Left kidney (tissue), 2 donors: ENCODE data around the gene PIWIL1. TPM values are rescaled to one million over a fixed set of nuclear protein-coding genes. Genes with fewer than 3 reads are reported as not detected.

Experiments
- DNase-seq: peaks from one replicate; pipeline ENCODE4 v3.0.0-alpha.2; 2013
- polyA plus RNA-seq: library from polyadenylated mRNA; unstranded; fragments of 120-200 nt; gene quantifications from one replicate; pipeline ENCODE4 v1.2.1, GENCODE V29; 2013; ENCODE audit not compliant: insufficient read length

The PIWIL1 gene
- polyA plus RNA-seq, 1 donor = 0.78 TPM

DNA sequence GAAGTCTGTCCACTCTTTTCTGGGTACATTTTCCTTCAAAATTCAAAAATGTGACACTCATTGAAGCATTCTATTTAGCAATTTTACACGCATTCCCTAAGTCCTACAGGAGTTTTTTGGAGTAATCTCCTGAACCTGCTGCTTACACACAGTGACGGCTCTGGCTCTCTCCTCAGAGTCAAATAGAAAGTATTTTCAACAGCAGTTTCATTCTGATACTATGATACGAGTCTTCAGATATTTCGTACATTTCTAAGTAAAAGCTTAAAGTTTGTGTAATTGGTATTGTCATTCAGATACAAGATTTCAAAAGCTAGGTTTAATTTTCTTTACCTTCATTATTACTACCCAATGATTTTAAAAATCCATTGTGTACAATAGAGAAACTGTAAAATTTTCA is 36.4 kb downstream of the PIWIL1 start:
- DNase-seq = no peak

DNA sequence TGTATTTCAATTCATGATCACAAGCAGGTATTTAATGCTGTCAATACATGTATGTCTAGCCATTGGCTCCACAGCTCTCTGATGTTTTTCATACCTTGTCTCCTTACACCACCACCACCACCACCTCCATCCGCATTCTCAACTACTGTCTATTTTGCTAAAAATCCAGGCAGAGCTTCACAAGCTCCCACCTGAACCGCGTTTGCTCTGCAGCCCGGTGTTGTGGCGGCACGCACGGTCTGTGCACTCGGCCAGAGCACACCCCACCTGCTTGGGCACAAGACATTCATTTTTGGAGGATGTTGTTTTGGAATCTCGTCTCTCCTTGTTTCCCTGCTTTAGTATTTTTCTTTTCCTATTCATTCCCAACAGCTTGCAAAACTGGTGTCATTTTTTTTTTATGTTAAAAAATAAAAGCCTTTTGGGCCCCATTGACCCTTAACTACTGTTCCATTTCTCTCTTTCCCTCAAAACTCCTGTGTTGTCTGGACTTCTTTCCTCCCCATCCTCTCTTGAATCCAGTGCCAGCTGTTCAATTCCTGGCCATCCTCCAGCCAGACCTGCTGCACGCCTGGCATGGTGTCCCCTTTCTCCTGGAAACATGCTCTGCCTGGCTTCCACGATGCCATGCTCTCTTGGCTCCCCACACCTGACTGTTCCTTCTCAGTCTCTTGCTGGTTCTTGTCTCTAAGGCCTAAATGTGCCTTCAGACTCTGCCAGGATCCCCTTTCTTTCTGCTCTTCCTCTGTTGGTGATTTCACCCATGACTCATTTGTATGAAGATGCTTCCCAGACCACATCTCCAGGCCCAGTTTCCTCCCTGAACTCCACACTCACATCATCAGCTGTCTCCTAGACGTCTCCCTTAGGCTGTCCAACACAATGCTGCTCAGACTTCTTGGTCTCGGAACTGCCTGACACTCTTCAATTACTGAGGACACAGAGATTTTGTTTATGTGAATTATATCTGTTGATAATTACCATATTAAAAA is 37.9 kb downstream of the PIWIL1 start:
- DNase-seq = no peak

DNA sequence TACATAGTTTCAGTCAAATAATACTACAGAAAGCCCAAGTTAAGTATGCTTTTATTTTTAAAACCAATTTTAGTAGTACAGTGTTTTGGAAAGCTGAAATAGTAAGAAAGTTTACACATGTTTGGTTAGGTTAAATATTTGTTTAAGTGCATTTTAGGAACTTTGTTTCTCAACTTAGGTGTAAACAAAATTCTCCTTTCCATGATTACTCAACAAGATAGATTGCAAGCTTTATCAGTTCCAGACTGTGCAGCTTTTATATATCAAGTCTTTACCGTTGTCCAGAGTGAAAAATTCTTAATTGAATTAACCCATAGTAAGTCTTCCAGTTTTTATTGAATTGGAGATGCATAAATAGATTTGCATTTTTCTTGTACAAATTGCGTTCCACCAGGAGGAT is 45.1 kb downstream of the PIWIL1 start:
- DNase-seq = no peak

DNA sequence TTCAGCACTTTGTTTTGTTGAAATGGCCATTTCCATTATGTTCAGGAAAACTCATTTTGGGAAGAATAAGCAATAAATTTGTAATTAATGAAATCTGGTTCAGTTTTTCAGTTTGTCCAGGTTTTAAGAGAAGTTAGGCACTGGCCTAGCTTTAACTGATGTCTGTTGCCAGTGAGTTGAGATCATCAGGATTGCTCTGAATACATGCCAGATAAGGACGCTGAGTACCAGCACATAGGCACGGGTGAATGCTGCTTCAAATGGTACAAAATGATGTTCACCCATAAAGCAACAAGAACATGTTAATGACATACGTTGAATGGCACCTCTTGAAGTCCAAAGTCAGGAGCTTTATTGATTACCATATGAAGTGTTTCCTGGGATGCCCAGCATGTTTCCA is 46.5 kb downstream of the PIWIL1 start:
- no peak for DNase-seq

DNA sequence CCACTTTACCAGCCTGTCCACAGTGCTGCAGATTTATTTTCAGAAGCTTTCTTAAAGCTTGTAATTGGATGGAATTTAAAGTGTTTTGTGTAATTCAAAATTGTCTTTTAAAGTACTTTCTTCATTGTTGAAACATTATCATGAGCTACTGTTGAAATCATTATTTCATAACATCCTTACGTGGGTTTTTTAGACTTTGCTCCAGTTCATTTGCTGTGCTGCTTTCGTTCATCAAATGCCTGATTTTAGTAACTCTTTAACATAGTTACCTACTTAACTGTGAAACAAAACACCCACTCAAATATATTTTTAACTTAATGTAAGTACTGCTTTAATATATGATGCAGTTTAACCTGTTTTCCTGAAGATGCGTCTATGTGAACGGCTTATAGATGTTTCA is 47.5 kb downstream of the PIWIL1 start:
- no peak for DNase-seq

DNA sequence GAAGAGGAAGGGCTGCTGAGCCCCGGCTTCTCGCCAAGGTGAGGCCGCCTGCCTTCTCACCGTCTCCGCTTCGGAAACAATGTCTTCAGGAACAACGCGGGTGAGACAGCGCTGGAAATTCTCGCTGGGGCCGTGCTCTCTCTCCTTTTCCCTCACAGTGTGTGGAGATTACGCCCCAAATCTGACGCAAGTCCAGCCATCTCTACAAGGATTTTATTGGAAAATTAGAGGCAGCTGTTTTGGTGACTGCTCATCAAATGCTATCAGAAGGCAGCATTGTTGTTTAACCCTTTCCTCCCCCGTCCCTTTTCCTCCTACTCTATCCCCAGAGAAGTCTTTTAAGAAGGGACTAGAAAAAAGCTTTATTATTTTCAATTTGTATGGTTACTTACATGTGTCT is 53.5 kb downstream of the PIWIL1 start:
- no peak for DNase-seq

DNA sequence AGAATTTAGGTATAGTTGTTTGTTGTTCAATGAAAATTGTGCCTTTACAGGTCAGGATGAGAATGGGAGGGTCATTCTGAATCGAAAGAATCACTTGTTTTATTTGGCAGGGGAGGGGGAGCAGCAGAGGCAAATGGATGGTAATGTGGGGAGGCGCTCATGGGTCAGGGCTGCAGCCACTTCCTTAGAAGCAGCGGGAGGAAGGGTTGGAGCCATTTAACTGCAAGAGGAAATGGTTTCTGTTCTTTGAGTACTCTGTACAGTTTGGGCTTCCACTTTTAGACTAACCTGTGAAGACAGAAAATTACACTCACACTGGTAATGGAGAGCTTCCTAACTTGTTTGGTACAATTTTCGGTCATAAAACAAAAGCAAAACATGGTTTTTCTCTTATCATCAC is 57.2 kb downstream of the PIWIL1 start:
- no peak for DNase-seq

DNA sequence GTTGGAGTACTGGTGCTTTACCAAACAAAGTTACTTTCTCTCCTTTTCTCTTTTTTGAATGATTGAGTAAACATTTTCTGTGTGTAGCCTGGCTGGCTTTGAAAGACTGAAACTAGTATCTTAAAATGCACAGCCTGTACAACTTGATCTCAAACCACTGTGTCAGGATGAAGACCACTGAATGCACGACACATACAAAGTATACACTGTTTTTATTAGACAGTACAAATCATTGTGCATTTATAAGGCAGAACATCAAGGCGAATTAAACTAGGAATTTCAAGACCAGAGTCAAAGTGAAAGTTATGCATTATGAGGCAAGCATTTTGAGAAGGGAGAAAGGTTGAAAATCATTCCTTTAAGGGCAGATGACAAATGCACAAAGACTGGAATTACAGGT is 59.0 kb downstream of the PIWIL1 start:
- DNase-seq = no peak

DNA sequence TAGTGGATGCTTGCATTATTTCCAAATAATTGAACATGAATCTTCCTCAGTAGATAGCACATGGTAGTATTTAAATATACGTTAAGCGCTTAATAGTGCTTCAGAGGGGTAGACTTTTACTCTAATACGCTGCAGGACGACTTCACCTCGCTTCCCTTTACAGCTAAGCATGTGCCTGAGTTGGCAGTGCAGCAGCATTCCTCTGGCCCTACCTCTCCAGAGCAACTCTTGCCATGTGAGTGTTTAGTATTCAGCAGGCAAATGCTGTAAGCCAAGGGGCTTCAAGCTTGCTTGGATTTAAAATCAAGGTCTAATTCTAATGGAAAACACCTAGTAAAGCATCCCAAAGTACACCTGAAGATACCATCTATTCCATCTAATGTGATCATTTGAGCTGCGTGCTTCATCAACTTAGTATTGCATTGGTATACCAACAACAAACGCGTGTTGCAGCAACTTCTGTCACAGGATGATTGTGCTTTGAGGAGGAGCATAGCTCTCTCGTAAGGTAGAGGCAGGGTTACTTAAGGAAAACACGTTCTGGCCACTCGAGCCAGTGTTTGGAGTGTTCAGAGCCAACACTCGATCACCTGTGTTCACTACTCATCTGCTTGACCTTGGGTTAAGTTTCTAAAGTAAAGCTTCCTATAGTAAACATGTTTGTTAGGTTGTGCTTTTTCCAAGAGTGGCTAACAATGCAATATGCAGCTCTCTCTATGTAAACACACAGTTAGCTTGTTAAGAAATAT is 60.6 kb downstream of the PIWIL1 start:
- no peak for DNase-seq

DNA sequence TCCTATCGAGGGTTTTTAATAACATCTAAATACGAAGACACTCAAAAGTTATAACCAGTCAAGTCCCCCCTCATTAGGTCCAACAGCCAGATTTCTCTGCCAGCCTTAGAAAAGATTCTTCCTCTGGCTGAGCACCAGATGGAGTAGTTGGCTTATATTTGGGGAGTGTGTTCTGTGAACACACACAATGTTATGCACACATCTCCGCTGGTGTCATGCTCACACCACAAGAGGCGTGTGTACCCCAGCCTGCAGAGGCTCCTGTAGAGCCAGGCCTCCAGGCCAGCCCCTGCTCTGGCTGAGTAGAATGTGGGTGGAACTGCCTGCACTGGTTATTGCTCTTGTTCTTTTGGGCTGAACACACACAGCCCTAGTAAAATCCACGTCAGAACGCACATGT is 64.0 kb downstream of the PIWIL1 start:
- DNase-seq = no peak

DNA sequence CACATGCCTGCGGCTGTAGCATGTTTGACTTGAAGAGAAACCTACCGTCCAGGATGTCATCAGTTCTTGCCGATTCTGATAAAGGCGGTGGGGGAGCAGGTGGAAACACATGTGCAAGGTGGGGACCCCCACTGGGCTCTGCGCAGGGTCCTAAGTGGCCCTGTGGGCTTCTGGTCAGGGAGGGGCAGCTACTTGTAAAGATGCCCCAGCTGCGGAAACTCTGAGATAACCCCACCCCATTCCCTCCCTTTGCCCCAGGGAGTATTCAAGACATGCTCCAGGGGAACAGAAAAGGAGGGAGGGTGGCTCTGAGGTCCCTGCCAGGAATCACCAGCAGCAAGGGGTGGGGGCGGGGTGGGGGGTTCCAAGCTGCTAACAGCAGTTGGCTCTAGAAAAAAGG is 67.6 kb downstream of the PIWIL1 start:
- no peak for DNase-seq

DNA sequence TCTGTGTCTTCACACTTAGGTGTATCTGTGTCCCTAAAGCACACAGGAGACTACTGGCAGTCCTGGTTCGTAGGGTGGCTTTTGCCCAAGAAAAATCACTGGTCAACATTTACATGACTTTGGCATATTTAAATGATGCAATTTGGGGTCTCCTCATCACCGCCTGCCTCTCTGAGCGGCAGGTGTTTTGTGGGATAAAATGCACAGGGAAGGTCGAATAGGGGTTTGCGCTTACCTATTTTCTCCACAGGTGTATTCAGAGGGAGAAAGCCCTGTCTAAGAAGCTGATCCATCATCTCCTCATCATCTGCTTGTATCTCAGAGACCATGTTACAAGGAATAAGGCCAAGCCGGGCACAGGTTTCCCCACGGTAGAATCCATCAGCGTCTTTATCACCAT is 74.7 kb downstream of the PIWIL1 start:
- no peak for DNase-seq

DNA sequence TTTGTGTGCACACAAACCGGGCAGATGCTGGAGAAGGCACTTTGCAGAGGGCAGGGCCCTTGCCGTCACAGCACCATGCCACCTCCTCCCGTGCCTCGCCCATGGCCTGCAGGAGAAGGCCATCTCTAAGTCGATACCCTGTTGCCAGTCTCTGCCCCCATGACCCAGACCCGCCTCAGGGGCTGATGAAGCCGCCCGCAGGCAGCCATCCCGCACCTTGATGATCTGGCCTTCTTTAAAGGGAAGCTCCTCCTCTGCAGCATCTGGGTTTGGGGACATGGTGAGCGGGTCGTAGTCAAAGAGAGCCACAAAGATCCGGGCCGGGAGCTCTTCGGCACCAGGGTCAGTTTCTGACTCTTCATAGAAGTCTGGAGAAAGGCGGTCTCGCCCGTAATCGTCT is 76.2 kb downstream of the PIWIL1 start:
- no peak for DNase-seq

DNA sequence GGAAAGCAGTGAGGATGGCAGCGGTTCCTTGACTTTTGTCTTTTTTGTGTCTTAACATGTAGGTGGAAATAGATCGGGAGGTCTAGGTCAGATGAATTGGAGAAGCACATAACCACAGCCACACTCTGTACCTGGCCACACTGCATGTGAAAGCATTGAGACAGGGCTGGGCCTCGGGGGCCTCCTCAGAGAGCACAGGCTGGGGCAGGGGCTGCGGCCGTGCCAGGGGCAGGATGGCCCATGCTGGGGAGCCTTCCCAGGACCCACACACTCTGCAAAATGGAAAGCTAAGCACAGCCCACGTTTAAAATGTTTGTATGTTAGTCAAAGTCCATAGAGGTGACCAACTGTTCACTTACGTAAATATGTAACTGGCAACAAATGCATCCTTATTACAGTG is 76.7 kb downstream of the PIWIL1 start:
- no peak for DNase-seq

DNA sequence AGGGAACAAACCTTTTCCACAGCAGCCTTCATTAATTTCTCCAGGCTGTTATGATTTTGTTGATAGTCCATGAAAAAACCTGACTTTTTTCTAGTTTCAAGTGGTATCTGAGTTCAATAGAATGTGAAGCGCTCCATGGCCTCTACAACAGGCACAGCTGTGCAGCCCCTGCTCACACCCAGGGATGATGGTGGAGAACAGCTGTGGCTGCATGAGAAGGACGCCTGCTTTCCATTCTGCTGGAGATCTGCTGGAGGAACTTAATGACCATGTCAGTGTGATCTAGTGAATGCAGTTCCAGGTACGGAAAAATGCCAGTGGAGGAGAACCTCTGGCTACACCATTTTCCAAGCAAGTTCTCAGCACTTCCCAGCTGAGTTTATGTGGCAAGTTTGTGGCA is 80.6 kb downstream of the PIWIL1 start:
- no peak for DNase-seq

DNA sequence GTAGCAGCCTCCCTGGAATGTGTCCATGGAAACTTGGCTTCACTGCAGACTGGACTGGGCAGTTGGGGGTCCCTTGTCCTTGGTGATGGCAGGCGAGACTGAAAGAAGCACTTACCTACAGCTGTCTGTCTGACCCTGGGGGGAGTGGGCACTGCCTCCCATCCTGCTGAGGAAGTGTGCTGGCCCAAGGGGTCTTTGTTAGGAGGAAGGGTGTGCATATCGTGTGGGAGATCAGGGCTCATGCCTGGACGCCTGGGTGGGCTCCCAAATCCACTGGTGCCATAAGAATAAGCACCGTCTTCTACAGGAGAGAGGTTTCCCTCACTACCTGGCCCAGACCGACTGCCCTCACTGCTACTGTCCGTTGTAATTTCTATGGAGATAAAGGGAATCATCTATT is 81.4 kb downstream of the PIWIL1 start:
- DNase-seq = no peak

DNA sequence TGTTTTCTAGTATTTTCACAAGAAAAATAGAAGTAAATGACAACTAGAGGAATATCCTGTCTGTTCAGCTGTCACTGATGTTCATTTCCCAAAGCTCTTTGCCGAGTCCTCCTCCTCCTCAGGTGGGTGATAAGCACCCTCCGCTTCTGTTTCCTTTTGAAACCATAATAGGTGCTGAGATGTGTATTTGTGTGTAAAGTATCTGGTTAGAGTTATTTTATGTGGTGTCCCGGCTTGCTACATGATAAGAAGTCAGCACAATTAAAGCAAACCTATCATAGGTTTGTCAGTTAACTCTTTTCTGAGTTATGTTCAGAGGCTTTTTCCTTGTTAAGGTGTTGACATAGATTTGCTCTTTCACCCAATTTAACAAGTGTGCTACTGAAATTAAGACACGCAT is 82.4 kb downstream of the PIWIL1 start:
- DNase-seq = no peak

DNA sequence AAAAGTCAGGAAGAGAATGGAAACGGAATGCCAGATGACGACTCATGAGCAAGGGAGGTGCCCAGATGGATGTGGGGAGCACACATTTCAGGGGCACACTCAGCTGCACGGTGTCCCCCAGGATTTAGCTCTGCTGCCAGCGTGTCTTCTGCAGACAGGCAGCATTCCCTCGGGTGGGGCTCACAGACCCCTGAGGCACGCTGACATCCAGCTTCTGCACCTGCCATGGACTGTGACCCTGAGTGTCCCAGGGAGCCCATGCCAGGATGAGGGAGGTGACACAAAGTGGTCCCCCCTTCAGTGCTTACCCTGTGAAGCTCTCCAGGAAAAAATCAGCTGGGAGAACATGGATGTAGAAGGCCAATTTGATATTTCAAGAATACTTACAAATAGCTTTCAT is 84.2 kb downstream of the PIWIL1 start:
- DNase-seq = no peak

Other genes starting within 250 kb of the PIWIL1 start
- 3.2 TPM for gene FZD10, start 175.4 kb upstream of the PIWIL1 start, polyA plus RNA-seq